Mucosa of descending colon (tissue), 3 donors: ENCODE results near the gene VAMP8. TPM values are rescaled to one million over a fixed set of nuclear protein-coding genes. Genes with fewer than 3 reads are reported as not detected.
"Not testable (repeated sequence)": the region's sequence is repeated elsewhere in the genome, so short reads cannot be mapped to it uniquely, and the experiment has no call there.

Experiments
- ATAC-seq: fragments of 200-7000 bp; cut with Tn5 transposase; one replicate; pipeline ENCODE4 v1.9.1; 2020; ENCODE audit warnings: mild to moderate bottlenecking, moderate library complexity
- DNase-seq, 3 donors: peaks; one replicate each; pipeline ENCODE4 v3.0.0-alpha.2; 2020
- H3K36me3 ChIP-seq: fragments of 200-600 bp; one replicate; pipeline ENCODE4 v1.8.0; 2021; ENCODE audit warnings: low read depth, mild to moderate bottlenecking
- H3K4me1 ChIP-seq: fragments of 200-600 bp; one replicate; pipeline ENCODE4 v1.8.0; 2021; ENCODE audit warnings: low read depth, mild to moderate bottlenecking
- H3K4me3 ChIP-seq: fragments of 200-600 bp; one replicate; pipeline ENCODE4 v1.8.0; 2021; ENCODE audit warnings: mild to moderate bottlenecking
- H3K9me3 ChIP-seq: fragments of 200-600 bp; one replicate; pipeline ENCODE4 v1.8.0; 2021; ENCODE audit warnings: mild to moderate bottlenecking
- intact Hi-C, 2 donors: fragments of 100-400 bp; cut with DNase I in 1 of 2; cut with micrococcal nuclease in 1 of 2; formaldehyde crosslinking; loops; one replicate each; pipeline versions ENCODE4 v1.11.0 to v1.11.1; 2022; cut with DNase I, micrococcal nuclease
- total RNA-seq, 3 donors: library from RNA; stranded (reverse); fragmentation: NEBNext Ultra II Directional in 2 of 3; extraction: Animal tissue kit (Norgen Biotek cat#: 25700) in 2 of 3; gene quantifications; one replicate each; pipeline versions ENCODE4 v1.2.1 to v1.2.4, GENCODE V29; 2021 to 2023
- TF ChIP-seq, protein P1 (sequence below): fragments of 200-600 bp; IDR thresholded peaks from one replicate; pipeline ENCODE4 v1.8.0; 2022; ENCODE audit warnings: antibody characterized with exemption, mild to moderate bottlenecking
- donor health status: DM: no; HTN: no; CAD: no; lungs with moderate emphysema.
- donor health status: DM: no; HTN: no; CAD: no.
- donor health status: DM: no; HTN: yes; CAD: no.

The VAMP8 gene
- total RNA-seq, 3 donors from 2014 or later = 125 to 312 (median 254) TPM

DNA sequence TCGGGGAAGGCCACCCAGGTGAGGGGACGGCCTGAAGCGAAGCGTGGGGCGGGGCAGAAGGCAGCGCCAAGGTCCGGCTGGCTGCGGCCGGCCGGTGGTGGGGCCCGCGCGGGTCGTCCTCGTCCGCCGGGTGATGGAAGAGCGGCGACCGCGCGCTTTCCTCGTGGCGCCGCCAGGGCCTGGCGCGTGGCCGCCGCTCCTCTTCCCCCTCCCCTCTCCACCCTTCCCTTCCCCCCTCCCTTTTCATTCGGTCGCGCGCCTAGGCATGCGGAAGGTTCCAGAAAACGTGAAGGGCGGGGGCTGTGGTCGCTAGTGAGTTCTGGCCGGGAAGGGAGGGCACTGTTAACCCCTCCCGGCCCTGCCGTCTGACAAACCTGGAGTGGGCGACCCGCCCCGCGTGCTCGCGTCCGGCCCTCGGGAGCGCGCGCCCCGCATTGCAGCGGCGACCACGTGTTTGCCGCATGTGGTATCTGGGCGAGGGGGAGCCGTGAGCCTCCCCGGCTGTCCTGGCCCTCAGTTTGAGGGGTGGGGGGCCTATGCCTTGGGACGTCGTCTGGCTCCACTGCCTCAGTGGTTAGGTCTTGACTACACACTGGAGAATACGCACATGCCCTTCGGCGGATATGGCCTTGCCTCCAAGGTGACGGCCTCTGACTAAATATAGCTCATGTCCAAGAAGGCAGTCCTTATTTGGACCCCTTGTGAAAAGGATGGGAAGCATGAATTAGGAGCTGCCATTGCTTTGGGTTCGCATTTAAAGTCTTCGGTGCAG lies 37.8 kb upstream of the VAMP8 start:
- ATAC-seq (peak; percentile 69), DNase-seq (peak; percentile 82 to 86 (median 84))
- TF ChIP-seq, protein P1, sequence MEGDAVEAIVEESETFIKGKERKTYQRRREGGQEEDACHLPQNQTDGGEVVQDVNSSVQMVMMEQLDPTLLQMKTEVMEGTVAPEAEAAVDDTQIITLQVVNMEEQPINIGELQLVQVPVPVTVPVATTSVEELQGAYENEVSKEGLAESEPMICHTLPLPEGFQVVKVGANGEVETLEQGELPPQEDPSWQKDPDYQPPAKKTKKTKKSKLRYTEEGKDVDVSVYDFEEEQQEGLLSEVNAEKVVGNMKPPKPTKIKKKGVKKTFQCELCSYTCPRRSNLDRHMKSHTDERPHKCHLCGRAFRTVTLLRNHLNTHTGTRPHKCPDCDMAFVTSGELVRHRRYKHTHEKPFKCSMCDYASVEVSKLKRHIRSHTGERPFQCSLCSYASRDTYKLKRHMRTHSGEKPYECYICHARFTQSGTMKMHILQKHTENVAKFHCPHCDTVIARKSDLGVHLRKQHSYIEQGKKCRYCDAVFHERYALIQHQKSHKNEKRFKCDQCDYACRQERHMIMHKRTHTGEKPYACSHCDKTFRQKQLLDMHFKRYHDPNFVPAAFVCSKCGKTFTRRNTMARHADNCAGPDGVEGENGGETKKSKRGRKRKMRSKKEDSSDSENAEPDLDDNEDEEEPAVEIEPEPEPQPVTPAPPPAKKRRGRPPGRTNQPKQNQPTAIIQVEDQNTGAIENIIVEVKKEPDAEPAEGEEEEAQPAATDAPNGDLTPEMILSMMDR = no peak
- intact Hi-C loops = loop anchor here in 1 of 2 donors (5.0 kb wide), 1 partner anchor 102 kb away; no protein-coding TSS in a partner anchor
- H3K36me3 ChIP-seq = peaks cover 17% of the 10 kb centered on the region
- no peaks in the 10 kb centered on the region for H3K9me3 ChIP-seq
- H3K4me1 ChIP-seq = peaks cover 33% of the 10 kb centered on the region
- peak overlapping the region; percentile 41 for H3K4me3 ChIP-seq

DNA sequence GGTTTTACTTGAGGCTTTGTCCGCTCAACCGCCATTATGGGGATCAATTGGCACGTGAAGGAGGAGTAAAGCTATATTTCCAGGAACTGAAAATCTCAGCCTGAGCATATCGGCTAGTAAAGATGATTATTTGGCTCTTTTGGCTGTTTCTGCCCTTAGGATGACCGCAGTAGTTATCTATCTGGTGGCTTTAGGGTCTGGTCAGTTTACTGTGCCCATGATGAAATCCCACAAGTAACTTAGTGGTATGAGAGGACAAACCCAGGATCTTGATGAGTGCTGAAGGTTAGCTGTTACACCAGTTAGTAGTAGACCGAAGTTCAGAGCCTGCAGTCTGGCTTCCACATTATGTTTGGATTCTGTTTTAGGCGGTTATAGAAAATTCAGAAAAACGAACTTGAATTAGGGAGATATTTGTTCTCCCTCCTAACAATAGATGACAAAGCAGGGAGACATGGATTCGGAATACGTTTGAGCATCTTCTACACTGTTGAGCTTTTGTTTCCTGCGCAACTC lies 37.2 kb upstream of the VAMP8 start:
- peak overlapping the region; percentile 41 for H3K4me3 ChIP-seq
- H3K4me1 ChIP-seq = peaks cover 30% of the 10 kb centered on the region
- TF ChIP-seq, protein P1 = no peak
- intact Hi-C loops = no loop called here
- ATAC-seq = no peak
- H3K9me3 ChIP-seq = no peaks in the 10 kb centered on the region
- no peak for DNase-seq
- peaks cover 17% of the 10 kb centered on the region for H3K36me3 ChIP-seq

DNA sequence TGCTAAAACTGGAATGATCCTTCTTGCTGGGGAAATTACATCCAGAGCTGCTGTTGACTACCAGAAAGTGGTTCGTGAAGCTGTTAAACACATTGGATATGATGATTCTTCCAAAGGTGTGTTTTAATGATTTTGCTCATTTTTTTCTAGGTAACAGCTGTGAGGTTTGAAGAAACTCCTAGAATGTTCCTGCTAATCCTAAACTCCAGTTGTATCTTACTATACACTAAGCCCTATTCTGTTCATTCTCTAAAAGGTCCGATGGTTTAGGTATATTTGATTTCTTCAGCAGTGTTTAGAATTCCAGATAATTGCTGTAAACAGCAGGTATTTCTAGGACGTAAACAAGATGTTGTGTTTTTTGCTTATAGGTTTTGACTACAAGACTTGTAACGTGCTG lies 36.1 kb upstream of the VAMP8 start:
- ATAC-seq (no peak), DNase-seq (no peak)
- TF ChIP-seq, protein P1 = no peak
- H3K4me3 ChIP-seq = no peak overlapping the region
- peaks cover 17% of the 10 kb centered on the region for H3K36me3 ChIP-seq
- H3K4me1 ChIP-seq = peaks cover 30% of the 10 kb centered on the region
- intact Hi-C loops = no loop called here
- no peaks in the 10 kb centered on the region for H3K9me3 ChIP-seq

DNA sequence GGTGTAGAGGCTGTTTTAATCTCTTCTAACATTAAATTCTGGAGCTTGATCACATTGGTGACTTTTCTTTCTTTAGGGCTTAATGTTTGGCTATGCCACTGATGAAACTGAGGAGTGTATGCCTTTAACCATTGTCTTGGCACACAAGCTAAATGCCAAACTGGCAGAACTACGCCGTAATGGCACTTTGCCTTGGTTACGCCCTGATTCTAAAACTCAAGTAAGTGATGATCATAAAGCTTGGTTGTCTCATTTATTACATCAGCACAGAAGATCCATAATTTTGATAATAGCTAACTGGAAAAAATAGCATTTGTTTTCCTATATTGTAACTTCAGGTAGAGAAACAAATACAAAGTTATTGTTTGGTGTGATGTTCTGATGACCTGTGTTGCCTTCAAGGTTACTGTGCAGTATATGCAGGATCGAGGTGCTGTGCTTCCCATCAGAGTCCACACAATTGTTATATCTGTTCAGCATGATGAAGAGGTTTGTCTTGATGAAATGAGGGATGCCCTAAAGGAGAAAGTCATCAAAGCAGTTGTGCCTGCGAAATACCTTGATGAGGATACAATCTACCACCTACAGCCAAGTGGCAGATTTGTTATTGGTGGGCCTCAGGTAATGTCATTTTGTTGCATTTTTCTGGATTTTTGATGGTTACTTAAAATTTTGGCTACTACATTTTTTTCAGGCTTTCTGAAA lies 35.5 kb upstream of the VAMP8 start:
- ATAC-seq (no peak), DNase-seq (peak in 1 of 3 donors; percentile 71)
- no peak overlapping the region for H3K4me3 ChIP-seq
- H3K9me3 ChIP-seq = no peaks in the 10 kb centered on the region
- TF ChIP-seq, protein P1 = no peak
- H3K36me3 ChIP-seq = peaks cover 17% of the 10 kb centered on the region
- peaks cover 27% of the 10 kb centered on the region for H3K4me1 ChIP-seq
- intact Hi-C loops = no loop called here

DNA sequence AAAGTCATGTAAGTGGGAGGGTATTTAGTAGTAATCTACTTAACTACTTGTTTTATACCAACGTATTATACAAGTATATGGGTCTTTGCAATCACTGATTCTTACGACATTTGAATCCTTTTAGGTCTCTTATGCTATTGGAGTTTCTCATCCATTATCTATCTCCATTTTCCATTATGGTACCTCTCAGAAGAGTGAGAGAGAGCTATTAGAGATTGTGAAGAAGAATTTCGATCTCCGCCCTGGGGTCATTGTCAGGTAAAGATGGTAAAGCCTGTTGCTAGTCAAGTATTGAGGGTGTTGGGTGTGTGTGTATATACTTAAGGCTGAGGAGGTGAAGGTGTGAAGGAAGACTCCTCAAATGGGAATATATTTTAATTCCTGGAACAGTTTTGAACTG lies 34.6 kb upstream of the VAMP8 start:
- TF ChIP-seq, protein P1 = no peak
- intact Hi-C loops = no loop called here
- peaks cover 17% of the 10 kb centered on the region for H3K36me3 ChIP-seq

DNA sequence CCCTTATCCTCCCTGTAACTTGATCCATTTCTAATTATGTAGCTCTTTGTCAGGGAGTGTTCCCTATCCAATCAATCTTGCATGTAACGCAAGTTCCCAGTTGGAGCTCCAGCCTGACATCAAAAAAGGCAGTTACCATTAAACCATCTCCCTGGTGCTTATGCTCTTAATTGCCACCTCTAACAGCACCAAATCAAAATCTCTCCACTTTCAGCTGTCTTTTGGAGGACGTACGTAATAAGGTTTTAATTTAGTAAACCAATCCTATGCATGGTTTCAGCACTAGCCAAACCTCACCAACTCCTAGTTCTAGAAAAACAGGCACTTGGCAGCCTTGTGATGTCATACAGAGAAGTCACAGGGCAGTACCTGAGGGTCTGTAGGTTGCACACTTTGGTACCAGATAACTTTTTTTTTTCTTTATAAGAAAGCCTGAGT lies 33.1 kb upstream of the VAMP8 start:
- intact Hi-C loops, H3K9me3 ChIP-seq, H3K4me3 ChIP-seq, DNase-seq, ATAC-seq: not testable (repeated sequence)
- peaks cover 17% of the 10 kb centered on the region for H3K36me3 ChIP-seq
- peaks cover 18% of the 10 kb centered on the region for H3K4me1 ChIP-seq

More for the DNA sequence above, 34.6 kb upstream of the VAMP8 start:
- peaks cover 20% of the 10 kb centered on the region for H3K4me1 ChIP-seq
- ATAC-seq (no peak), DNase-seq (no peak)
- no peaks in the 10 kb centered on the region for H3K9me3 ChIP-seq
- H3K4me3 ChIP-seq = no peak overlapping the region

DNA sequence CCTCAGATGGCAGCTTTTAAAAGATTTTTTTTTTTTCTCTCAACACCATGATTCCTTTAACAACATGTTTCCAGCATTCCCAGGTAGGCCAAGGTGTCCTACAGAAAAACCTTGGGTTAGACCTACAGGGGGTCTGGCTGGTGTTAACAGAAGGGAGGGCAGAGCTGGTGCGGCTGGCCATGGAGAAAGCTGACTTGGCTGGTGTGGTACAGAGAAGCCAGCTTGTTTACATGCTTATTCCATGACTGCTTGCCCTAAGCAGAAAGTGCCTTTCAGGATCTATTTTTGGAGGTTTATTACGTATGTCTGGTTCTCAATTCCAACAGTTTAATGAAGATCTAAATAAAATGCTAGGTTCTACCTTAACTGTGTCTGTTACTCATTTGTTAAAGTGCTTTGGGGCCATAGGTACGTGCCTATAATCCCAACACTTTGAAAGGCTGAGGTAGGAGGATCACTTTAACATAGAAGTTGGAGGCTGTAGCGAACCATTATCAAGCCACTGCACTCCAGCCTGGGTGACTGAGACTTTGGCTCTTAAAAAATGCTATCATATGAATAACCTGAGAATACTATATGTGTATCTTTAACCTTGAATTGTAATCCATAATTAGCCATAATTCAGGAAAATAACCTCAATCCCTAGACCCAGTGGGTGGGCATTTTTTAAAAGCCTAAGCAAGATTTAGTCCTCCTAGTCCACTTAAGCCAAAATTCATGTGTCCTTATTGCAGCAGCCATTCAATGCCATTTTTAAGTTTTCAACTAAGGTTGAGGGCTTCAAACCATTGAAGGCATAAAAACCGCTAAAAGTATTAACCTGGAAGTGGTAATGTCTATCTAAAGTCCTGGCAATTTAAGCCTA lies 32.2 kb upstream of the VAMP8 start:
- H3K9me3 ChIP-seq, intact Hi-C loops, H3K4me3 ChIP-seq, ATAC-seq, DNase-seq: not testable (repeated sequence)
- Histone ChIP-seq H3K4me1 (peaks cover 18% of the 10 kb centered on the region), H3K36me3 (peaks cover 17% of the 10 kb centered on the region)
